A172 (cell line): ENCODE measurements around the gene KCND2. TPM values are rescaled to one million over a fixed set of nuclear protein-coding genes. Genes with fewer than 3 reads are reported as not detected.
A peak's percentile ranks its signal among the peaks of the same experiment; 100 is the strongest.
"Not testable (repeated sequence)": the region's sequence is repeated elsewhere in the genome, so short reads cannot be mapped to it uniquely, and the experiment has no call there.

Experiments
- DNase-seq: peaks from one replicate; pipeline ENCODE4 v3.0.0-alpha.2; 2015; ENCODE audit warnings: low spot score
- total RNA-seq: library from RNA; depleted of rRNA; stranded (reverse); fragments of >200 nt; shearing (Covaris generic); gene quantifications from 2 replicates; pipeline ENCODE4 v1.2.3, GENCODE V29; 2014

The KCND2 gene
- total RNA-seq, 1 experiment from 2014 or later: 0.02 TPM

GRCh38 chr7:120743128-120743527 lies 470.2 kb downstream of the KCND2 start:
- DNase-seq: no peak

- no peak for DNase-seq
These were observed 487.1 kb downstream of the KCND2 start for GRCh38 chr7:120760050-120760449.

GRCh38 chr7:120760851-120761250 lies 487.9 kb downstream of the KCND2 start:
- DNase-seq: no peak

GRCh38 chr7:120770206-120770605 lies 497.2 kb downstream of the KCND2 start:
- DNase-seq: no peak

GRCh38 chr7:120774481-120774880 lies 501.5 kb downstream of the KCND2 start:
- no peak for DNase-seq

- no peak for DNase-seq
These were observed 502.8 kb downstream of the KCND2 start for GRCh38 chr7:120775755-120776154.

- not testable (repeated sequence) for DNase-seq
These were observed 506.1 kb downstream of the KCND2 start for GRCh38 chr7:120779078-120779477.

GRCh38 chr7:120780451-120780850 lies 507.5 kb downstream of the KCND2 start:
- DNase-seq: not testable (repeated sequence)

- no peak for DNase-seq
These were observed 508.0 kb downstream of the KCND2 start for GRCh38 chr7:120780938-120781337.

- DNase-seq: not testable (repeated sequence)
These were observed 508.9 kb downstream of the KCND2 start for GRCh38 chr7:120781924-120782323.

- no peak for DNase-seq
These were observed 510.3 kb downstream of the KCND2 start for GRCh38 chr7:120783273-120783672.

GRCh38 chr7:120783721-120784120 lies 510.7 kb downstream of the KCND2 start:
- no peak for DNase-seq

- no peak for DNase-seq
These were observed 512.1 kb downstream of the KCND2 start for GRCh38 chr7:120785095-120785494.

- DNase-seq: peak; percentile 72
These were observed 519.3 kb downstream of the KCND2 start for GRCh38 chr7:120792091-120792860.

GRCh38 chr7:120792861-120793130 lies 519.8 kb downstream of the KCND2 start:
- no peak for DNase-seq

- no peak for DNase-seq
These were observed 520.4 kb downstream of the KCND2 start for GRCh38 chr7:120793213-120793936.

- DNase-seq: peak; percentile 29
These were observed 521.2 kb downstream of the KCND2 start for GRCh38 chr7:120794106-120794729.

GRCh38 chr7:120797026-120797645 lies 524.2 kb downstream of the KCND2 start:
- DNase-seq: no peak

- DNase-seq: no peak
These were observed 526.2 kb downstream of the KCND2 start for GRCh38 chr7:120799147-120799546.
